NCI-H510A treated with DMSO at 0.1 percent for 48 hours (cell line): Measurements from ENCODE around the gene SORBS1.

ENCODE experiments used
- DNase-seq: peaks from one replicate; lab custom pipeline; 2025; lab: John Stamatoyannopoulos, UW

SORBS1 gene

DNA sequence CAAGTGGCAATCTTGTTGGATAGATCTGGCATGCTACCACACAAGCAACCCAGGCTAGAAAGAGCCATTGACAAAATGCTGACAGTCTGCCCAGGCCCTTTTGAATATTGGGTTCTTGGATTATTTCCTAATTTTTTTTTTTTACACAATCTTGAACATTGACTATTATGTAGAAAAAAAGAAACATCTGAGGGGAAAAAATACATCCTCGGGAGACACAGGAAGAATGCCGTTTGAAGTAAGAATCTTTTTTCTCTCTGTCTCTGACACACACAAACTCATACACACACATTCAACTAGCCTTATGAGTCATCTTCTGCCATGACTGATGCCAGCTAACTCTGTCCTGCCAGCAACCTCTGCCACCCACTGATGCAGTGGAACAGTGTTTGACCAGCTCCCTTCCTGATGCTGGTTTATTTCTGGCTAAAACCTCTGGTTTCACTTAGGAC, 47.2 kb downstream of the SORBS1 start:
- DNase-seq = no peak

DNA sequence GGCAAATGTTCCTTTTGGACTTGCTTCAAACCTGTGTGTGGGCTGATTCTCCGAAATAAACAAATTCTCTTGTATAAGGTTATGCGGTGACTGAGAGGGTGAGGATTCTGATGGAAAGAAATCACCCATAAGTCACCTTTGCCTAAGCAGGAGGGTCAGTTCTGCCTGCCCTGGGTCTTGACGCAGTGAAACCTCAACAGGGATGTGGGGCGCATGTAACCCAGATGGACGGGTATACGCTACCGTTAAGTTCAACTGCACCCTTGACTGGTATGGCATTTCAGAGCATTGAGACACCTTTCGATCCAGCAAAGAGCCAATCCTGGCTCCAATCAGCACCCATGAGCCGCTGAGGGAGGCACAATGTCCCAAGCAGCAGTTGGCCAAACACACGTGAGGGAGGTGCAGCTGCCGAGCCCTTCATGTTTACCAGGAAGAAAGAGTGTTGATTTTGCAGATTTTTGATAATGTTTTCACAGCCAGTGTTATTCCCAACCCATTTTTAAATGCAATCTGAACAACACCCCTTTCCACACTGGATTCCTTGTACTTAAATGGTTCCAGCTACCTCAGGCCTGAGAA, 48.1 kb downstream of the SORBS1 start:
- peak; percentile 52 for DNase-seq

DNA sequence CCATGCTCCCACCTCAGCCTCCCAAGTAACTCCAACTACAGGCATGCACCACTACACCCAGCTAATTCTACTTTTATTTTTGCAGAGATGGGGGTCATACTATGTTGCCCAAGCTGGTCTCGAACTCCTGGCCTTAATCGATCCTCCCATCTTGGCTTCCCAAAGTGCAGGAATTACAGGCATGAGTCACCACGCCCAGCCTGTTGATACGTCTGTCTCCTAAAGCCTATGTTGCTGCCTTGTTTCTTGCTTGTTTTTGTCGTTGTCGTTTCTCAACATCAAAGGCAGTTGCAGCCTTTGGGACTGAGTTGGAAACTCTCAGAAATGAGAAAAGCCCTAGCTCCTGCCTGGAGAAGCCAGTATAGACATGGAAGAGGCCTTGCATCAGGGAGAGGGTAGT, 49.9 kb downstream of the SORBS1 start:
- DNase-seq = no peak

DNA sequence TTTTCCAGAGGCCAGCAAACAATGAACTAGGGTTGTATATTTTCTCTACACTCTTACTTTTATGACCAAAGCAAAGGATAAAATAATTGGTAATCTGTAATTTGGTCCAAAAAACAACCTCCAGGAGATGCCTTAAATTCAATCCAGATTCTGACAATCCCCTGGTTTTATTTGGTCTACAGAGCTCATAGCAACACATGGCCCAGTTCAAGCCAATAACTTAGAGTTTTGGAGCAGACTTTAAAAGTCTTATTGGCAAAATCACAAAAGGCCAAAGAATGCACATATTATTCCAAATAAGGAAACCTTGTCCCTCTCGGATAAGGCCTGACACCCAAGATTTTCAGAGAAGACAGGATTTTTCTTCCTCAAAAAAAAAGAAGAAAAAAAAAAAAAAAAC, 51.9 kb downstream of the SORBS1 start:
- no peak for DNase-seq

DNA sequence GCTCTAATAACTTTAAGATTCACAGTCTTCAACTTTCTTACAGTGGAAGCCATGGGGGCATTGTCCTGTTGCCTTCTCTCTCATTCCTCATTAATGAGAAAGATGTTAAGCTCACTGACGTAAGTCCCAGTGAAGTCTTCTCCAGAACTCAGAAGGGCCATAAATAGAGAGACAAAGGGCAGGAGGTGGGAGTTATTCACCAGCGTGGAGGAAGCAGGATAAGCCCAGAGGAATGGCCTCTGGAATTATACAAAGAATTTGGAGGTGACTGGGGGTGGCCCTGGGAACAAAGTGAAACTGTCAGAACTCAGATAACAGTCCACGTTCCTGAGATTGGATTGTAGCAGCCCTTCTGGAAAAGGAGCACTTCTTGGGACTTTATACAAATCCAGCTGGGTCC, 52.4 kb downstream of the SORBS1 start:
- DNase-seq = no peak

DNA sequence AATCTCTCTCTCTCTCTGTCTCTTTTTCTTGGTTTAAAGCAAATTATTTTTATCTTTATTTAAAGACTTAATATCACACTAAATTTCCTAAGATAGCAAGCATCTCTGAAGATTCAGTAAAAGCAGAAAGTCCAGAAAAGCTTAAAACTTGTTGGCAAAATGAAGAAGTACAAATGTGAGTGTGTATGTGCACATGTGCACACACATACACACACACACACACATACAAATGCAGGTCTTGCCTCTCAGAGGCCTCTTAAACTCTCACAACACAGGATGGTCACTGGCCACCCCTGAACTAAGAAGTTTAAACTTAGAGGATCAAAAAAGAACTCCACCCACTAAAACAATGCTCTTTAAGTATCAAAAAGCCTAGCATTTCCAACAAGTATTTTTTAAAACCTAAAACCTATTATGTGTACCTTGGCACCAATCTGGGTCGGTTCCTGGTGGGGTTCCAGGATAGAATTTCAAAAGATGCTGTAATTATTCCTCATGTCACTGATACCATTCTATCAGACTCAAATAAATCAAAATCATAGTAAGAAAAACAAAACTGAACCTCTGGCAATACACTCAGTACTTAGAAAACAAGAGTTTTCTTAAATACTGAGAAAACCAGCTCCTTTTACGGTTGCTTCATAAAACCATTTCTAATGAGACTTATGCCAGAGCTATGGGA, 55.0 kb downstream of the SORBS1 start:
- no peak for DNase-seq

DNA sequence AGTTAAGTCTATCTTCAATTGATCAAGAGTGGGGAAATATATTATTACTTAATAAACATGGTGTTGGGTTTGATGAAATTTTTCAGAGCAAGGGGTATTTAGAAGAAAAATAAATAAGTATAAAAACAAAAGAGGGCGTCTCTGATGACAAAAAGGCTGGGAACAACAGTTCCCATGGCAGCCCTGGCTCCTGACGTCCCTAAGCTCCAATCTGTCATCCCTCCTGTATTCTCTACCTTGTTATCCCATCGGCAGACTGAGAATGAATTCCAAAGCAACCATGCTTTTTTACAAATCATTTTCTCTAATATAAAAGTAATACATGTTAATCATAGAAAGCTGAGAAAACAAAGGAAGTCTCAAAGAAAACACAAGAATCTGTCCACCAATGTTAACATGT, 55.5 kb downstream of the SORBS1 start:
- no peak for DNase-seq

DNA sequence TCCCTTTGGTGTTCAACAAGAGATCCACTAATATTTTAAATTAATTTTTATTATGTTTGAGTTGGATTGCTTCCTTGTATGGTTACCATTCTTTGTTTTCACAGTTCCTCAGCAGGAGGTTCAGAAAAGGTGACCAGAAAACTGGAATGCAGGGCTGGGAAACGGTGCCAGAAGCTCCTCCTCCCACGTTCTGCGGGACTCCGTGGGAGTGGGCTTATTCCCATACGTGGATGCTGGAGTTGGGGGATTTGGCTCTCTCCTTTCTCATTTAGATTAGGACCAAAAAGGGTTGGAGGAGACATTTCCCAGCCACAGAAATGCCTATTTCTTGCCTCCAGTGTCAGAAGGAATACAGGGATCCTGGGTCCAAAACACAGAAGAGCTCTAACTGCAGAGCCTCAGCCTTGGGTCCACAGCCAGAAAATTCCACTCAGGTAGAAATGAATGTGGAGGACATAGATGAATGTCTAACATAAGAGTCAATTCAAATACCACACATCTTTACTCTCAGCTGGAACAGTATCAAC, 56.0 kb downstream of the SORBS1 start:
- no peak for DNase-seq

DNA sequence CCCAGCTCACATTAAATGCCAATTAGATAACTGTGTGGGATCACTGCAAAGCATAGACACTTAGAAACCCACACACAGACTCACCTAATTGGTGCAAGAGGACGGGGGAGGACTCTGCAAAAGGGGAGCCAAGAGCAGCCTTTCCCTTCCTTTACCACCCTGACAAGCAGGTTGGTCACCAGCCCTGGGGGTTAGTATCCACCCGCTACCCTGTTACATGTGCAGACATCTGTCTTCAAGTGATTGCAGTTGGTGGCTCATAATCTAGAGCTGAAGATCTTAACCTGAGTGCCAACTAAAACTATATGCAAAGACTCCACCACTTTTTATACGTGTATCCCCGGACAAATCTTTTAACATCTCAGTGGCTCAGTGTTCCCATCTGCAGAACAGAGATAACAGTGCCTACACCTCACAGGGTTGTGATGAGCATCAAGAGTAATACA, 56.9 kb downstream of the SORBS1 start:
- DNase-seq = no peak

DNA sequence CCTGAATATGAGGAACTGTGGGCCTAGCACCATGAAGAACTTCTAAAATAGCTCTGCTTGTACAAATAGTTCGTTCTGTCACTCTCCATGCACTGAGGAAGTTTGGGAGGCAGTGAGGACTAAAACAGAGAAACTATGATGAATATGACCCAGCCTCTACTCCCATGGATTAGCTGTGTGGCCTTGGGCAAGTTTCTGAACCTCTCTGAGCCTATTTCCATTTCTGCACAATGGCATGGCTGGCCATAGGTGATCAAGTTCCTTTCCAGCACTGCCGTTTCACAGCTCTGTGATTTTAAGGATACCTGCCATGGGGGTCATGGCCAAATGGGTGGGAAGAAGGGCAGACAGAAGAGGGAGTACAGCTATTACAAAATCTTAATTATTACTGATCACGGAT, 57.6 kb downstream of the SORBS1 start:
- no peak for DNase-seq

DNA sequence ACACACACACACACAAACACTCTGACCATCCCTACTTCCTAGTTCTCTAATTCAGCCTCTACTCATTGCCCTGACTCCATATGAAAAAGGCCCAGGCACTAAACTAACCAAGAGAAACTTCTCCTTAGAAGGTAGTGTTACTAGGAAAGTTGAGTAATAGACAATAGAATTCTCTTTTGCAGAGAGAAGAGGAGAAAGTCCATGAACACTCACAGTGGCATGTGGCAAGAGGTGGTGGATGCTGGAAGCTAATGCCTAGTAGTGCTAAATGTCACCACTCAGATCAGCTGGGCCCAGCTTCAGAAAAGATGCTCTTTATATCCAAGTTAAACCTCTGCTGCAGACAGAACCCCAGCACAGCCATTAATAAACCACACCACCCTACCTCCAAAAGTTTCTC, 58.2 kb downstream of the SORBS1 start:
- no peak for DNase-seq

DNA sequence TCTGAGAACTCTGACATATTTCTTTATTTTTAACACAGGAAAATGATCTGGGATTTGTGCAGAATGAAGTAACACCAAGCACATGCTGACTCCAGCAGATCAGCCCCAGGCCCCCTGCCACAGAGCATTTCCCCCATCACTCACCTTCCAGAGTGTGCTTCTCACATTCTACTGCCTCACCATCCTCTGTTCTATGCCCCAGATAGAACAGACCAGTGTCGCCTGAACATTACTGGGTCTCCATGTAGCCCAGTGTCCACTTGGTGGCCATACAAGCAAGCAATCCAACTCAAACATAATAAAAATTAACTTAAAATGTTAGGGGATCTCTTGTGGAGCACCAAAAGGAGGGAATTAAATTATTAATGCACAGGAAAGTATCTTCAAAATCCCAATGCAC, 58.8 kb downstream of the SORBS1 start:
- no peak for DNase-seq

DNA sequence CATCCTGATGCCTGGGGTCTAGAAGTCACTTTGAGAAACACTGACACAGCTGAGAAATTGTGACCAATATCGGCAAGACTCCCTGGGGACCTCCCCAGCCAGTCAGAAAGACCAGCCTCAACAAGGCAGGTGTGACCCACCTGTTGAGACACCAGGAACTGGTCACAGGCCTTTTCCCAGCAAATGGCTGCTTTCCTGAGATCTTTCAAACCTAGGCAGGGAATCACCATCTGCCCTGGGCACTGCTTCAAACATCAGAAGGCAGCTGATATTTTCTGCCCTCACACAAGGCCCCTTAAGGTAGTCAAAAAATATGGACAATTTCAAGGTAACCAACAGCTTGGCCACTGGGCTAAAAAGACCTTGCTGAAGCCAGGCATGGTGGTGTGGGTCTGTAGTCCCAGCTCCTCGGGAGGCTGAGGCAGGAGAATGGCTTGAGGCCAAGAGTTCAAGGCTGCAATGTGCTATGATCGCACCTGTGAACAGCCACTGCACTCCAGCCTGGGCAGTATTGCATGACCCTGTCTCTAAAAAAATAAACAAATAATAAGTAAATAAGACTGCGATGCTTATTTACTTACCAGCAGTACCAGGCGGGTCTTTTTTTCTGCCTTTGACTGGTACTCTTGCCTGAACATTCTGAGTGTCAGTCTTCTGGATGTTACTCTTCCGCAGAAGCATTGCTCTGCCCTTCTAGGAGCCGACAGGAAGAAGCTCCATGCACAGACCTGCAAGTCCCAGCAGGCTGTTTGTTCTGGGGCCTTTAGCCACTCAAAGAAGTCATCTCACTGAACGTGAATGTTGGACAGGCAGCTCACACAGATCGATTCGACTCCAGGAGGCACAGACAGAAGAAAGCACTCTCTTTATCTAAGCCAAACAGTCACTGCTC, 59.7 kb downstream of the SORBS1 start:
- DNase-seq = peak; percentile 87

DNA sequence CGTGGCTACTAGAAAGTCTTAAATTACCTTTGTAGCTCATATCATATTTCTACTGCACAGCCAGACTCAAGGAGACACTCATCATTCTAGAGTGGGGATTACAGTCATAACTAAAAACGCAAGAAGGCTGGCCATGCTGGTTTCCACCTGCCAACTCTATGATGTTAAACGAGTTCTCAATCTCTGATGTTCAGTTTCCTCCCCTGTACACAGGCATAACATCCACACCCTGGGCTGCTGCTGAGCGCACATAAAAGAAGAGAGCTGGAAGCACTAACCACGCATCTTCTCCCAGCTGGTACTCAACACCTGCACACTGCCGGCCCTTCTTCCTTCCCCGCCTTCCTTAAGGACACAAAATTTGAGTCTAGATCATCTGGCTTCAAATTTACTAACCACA, 60.5 kb downstream of the SORBS1 start:
- peak; percentile 96 for DNase-seq

DNA sequence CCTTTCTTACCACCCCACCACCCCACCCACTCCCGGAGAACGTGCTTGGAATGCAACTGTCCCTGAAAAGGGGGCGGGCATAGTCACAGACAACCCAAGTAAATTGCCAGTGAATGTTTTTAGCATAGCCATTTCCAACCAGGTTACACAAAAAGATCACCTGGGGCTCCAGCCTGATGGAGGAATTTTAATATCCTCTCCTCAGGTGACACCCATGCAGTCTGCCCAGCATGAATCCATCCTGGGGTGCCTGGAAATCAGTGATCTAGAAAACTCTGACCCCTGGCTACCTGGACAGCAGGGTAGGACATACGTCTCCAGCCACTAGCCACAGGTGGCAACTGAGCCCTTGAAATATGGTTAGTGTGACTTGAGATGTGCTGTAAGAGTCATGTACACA, 61.1 kb downstream of the SORBS1 start:
- peak; percentile 76 for DNase-seq

DNA sequence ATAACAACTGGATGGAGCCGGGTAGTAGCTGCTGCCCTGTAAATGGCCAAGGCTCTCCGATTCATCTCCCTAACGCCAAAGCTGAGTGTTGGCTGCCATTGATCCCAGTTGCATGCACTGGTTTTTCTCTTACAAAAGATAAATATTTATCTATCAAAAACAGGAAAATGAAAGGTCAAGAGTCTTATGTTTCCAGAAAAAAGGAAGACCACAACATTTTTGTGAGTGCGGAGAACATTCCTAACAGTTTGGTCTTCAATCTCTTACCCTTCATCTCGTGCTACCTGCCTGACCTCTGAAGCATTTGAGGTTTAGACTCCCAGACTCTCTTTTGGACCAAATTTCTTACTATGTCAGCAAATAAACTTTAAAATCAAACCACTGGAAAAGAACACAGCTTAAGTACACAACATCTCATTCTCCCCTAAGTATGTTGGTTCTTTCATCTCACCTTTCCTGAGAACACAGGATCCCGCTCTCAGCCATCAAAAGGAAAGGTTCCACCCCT, 61.6 kb downstream of the SORBS1 start:
- DNase-seq = peak; percentile 51

DNA sequence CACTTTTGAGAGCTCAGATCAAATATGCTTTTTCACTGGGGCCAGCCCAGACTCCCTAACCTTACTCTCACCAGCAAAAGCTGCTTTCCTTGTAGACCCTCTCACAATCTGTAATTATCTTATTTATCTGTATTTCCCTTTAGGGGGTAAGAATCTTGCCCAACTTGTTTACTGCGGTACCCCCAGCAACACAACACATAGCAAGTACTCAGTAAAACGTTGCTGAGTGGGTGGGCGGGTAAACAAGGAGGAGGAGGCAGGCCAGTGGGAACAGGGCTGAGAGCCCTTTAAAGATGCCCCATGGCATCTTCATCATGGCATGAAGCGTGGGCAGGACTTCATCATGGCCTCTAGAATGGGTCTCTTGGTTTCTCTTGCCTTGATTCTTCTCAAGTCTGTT, 64.2 kb downstream of the SORBS1 start:
- DNase-seq = no peak

DNA sequence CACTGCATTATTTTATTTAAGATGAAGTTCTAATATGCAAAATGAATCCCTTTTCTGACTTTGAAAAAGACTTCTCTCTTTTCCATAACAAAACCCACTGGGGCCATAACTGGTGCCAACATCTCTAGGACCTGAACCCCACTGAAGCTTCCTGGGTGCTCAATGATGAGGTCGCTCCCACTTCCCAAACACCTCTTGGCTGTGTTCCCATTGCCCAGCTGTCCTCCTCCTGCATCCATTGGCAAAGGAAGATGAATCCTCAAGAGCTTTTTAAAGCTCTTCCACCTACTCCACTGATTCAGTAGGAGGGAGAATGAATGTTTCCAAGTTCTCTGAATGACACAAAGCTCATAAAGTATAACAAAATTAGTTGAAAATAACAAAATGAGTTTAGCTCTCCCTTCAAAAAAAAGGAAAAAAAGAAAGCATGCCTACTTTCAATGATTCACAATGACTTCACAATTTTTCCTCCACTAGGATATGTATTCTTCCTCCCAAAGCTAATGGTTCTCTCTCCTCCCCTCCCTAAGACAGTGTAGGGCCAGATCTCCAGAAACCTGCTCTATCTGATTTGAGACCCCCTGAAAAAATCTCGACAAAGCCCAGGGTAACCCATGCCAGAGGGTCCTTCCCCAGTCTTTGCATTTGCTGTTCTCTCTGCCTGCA, 64.8 kb downstream of the SORBS1 start:
- no peak for DNase-seq

DNA sequence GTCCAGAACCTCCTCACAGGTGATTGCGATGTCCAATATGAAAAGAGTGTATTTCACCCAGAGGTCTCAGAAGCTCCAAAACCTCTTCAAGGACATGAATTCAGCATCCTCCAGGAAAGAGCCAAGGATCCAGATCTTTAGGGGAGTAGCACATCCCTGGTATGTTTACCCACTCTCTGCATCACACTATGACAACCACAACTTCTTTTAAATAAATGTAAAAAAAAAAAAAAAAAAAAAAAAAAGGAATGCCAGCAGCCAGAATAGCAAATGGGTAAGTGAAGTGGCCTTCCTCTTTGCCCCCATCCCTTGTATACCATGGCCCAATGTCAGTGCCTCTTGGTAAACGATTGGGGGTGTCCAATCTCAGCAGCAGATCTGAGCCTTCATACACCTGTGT, 67.3 kb downstream of the SORBS1 start:
- DNase-seq = no peak

DNA sequence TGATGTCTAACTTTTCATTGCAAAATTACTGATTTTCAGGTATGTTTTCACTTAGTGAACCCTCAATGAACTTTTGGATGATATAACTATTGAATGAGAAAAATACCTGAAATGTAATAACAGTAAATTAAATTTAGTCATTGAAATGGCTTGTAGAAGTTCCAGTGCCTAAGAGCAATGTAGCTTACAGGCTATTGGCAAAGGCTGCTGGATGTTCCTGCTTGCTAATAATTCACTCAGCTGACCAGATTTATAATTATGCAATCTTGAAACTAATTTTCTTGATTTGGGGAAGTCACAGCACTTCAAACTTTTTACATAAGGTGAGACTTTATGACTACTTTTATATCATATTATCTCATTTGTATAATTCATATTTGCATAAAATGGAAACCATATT, 73.2 kb downstream of the SORBS1 start:
- no peak for DNase-seq

DNA sequence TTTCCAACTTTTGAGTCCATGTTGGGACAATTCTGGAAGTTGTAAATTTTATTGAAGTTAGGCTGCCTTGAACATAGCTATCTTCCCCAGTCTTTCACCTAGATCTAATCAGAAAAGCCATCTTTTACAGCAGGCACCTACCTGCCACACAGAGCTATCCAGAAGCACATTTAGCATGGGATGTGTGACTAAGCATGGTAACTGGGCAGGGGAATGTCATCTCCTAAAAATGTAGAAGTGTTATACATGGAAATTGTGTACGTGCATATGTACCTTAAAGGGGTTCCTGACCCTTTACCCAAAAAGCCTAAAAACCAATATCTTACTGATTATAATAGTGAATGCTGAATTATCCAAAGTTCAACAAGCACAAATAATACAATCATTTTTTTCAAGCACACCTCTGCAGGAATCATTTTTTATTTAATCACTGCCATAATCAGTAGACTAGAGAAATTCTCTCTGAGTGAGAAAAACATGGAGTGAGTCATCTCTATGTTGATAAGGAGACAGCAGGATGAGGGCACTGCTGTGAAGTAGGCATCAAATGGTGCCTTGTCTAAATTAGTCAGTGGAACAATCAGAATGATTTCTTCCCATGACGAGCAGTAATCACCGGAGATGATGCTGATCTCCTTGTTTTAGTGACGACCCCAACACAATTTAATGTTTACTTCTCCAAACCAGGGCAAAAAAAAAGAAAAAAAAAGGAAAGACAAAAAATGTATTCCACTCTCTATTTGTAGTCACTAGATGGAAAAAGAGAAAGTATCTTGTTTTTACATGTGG, 75.9 kb downstream of the SORBS1 start:
- DNase-seq = no peak
